ENCODE measurements around the gene ADPRHL1.

- TF ChIP-seq, protein P1, sequence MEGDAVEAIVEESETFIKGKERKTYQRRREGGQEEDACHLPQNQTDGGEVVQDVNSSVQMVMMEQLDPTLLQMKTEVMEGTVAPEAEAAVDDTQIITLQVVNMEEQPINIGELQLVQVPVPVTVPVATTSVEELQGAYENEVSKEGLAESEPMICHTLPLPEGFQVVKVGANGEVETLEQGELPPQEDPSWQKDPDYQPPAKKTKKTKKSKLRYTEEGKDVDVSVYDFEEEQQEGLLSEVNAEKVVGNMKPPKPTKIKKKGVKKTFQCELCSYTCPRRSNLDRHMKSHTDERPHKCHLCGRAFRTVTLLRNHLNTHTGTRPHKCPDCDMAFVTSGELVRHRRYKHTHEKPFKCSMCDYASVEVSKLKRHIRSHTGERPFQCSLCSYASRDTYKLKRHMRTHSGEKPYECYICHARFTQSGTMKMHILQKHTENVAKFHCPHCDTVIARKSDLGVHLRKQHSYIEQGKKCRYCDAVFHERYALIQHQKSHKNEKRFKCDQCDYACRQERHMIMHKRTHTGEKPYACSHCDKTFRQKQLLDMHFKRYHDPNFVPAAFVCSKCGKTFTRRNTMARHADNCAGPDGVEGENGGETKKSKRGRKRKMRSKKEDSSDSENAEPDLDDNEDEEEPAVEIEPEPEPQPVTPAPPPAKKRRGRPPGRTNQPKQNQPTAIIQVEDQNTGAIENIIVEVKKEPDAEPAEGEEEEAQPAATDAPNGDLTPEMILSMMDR (IDR thresholded peaks at IDR 0.05; ENCODE audit: insufficient read depth, low read depth, low read length), result no peak
- TF ChIP-seq EZH2 (IDR thresholded peaks at IDR 0.05; ENCODE audit: insufficient read depth, low read length), result no peak
Measured at GRCh38 chr13:113373811-113374485, 79.3 kb downstream of the ADPRHL1 start.
